OCI-LY1 (cell line): ENCODE results near the gene PDCD1.

Source experiments
- EZH2 ChIP-seq: fragments of 200-600 bp; sonication (generic), shearing (Covaris generic); IDR thresholded peaks from 2 replicates; pipeline ENCODE4 v1.8.0; 2017; ENCODE audit warnings: borderline replicate concordance, mixed run types, mild to moderate bottlenecking, antibody characterized with exemption, low read length, moderate library complexity, mixed read lengths
- TF ChIP-seq, protein P1 (sequence below): fragments of 200-600 bp; sonication (generic), shearing (Covaris generic); IDR thresholded peaks from 2 replicates; pipeline ENCODE4 v1.5.1; 2017; ENCODE audit warnings: mild to moderate bottlenecking, antibody characterized with exemption, low read length, moderate library complexity, mixed read lengths

DNA sequence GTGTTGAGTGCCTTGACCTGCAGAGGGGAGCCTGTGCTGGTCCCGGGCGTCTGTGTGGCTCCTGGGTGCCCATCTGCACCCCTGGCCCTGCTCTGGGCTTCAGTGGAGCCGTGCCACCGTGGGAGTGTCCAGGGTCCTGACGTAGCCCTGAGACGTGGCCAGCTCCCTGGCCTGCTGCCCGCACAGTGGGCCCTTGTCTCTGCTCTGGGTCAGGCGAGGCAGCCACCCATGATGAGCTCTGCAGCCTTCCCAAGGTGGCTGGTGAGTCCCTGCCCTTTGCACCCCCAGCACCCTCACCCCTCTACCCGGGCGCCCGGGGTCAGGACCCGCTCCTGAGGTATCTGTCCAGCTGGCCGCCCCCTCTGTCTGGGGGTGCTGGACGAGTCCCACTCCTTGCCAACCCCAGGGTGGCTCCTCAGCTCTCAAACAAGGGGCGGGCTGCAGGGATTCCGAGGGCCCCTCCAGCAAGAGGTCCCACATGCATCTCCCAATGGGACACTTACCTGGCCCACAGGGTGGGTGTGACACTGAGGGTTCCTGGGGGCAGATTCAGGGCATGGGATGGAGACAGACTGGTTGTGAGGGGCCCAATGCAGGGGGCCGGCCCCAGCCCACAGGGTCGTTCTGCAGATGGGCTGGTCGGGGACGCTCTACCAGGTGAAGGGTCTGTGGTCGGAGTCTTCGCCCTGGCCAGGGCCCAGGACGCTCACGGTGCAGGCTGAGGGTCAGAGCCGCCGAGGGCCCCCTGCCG lies 47.3 kb downstream of the PDCD1 start:
- TF ChIP-seq, protein P1, sequence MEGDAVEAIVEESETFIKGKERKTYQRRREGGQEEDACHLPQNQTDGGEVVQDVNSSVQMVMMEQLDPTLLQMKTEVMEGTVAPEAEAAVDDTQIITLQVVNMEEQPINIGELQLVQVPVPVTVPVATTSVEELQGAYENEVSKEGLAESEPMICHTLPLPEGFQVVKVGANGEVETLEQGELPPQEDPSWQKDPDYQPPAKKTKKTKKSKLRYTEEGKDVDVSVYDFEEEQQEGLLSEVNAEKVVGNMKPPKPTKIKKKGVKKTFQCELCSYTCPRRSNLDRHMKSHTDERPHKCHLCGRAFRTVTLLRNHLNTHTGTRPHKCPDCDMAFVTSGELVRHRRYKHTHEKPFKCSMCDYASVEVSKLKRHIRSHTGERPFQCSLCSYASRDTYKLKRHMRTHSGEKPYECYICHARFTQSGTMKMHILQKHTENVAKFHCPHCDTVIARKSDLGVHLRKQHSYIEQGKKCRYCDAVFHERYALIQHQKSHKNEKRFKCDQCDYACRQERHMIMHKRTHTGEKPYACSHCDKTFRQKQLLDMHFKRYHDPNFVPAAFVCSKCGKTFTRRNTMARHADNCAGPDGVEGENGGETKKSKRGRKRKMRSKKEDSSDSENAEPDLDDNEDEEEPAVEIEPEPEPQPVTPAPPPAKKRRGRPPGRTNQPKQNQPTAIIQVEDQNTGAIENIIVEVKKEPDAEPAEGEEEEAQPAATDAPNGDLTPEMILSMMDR = no peak
- no peak for TF ChIP-seq EZH2
